DOHH2 (cell line): Measurements from ENCODE around the gene PRSS56.

Source experiments
- CTCF ChIP-seq: fragments of 200-600 bp; sonication (generic); IDR thresholded peaks from one replicate; pipeline ENCODE4 v1.5.1; 2014; ENCODE audit warnings: antibody characterized with exemption, mild to moderate bottlenecking, low read depth, low read length; ENCODE audit not compliant: poor library complexity, severe bottlenecking
- EZH2phosphoT487 ChIP-seq: fragments of 200-600 bp; sonication (generic); IDR thresholded peaks from 2 replicates; pipeline ENCODE4 v1.6.1; 2017; ENCODE audit warnings: borderline replicate concordance, mild to moderate bottlenecking, antibody characterized with exemption, low read length, moderate library complexity, mixed read lengths

GRCh38 chr2:232523682-232524597, 3.8 kb downstream of the PRSS56 start:
- TF ChIP-seq CTCF: peak; percentile 73
- 0 out of 2 replicates have a peak, but pooled peaks have one; percentile 37 for TF ChIP-seq EZH2phosphoT487
